ENCODE measurements around the gene MIX23.

DNA sequence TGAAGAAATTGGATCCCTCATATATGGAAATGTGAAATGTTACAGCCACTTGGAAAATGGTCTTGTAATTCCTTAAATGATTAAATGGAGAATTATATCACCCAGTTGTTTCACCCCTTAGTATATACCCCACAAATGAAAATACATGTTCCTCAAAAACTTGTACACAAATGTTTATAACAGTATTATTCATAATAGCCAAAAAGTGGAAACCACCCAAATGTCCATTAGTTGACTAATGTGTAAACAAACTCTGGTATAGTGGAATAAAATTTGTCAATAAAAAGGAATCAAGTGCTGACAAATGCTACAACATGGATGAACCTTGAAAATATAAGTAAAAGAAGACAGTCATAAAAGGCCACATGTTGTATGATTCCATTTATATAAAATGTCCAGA, 13.5 kb upstream of the MIX23 start:
- TF ChIP-seq, protein P1, sequence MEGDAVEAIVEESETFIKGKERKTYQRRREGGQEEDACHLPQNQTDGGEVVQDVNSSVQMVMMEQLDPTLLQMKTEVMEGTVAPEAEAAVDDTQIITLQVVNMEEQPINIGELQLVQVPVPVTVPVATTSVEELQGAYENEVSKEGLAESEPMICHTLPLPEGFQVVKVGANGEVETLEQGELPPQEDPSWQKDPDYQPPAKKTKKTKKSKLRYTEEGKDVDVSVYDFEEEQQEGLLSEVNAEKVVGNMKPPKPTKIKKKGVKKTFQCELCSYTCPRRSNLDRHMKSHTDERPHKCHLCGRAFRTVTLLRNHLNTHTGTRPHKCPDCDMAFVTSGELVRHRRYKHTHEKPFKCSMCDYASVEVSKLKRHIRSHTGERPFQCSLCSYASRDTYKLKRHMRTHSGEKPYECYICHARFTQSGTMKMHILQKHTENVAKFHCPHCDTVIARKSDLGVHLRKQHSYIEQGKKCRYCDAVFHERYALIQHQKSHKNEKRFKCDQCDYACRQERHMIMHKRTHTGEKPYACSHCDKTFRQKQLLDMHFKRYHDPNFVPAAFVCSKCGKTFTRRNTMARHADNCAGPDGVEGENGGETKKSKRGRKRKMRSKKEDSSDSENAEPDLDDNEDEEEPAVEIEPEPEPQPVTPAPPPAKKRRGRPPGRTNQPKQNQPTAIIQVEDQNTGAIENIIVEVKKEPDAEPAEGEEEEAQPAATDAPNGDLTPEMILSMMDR (conservative IDR thresholded peaks at IDR 0.05; ENCODE audit: low read depth, low read length): no peak
- TF ChIP-seq EZH2 (IDR thresholded peaks at IDR 0.05; ENCODE audit: borderline replicate concordance, low read depth, low read length, poor library complexity, severe bottlenecking): no peak
